GM12878 (cell line): ENCODE measurements around the gene OR8I2. TPM values are rescaled to one million over a fixed set of nuclear protein-coding genes. Genes with fewer than 3 reads are reported as not detected.

Experiments used
- ATAC-seq: fragments of 200-7000 bp; cut with Tn5 transposase; 3 replicates; pipeline ENCODE4 v1.9.1; 2020; ENCODE audit warnings: mild to moderate bottlenecking, moderate library complexity
- BruUV-seq: library from RNA; stranded (reverse); fragments of 400-500 nt; replicated peaks from 2 replicates; lab custom pipeline; 2021; lab: Mats Ljungman, UMichigan
- CTCF ChIA-PET: fragments of 300-600 bp; sonication (Branson Sonifier 250); formaldehyde crosslinking; extraction: SDS; loops from one replicate; lab custom pipeline; 2021; ENCODE audit warnings: inconsistent platforms; lab: Yijun Ruan, JAX
- POLR2A ChIA-PET: fragments of 350-600 bp; formaldehyde crosslinking; extraction: SDS; loops from one replicate; lab custom pipeline; 2021; ENCODE audit warnings: inconsistent platforms; lab: Charles Lee
- RAD21 ChIA-PET: fragments of 300-600 bp; sonication (Branson Sonifier 250); formaldehyde crosslinking; loops from one replicate; lab custom pipeline; 2023; ENCODE audit warnings: antibody characterized with exemption; ENCODE audit not compliant: unreplicated experiment; lab: Charles Lee
- SMC1A ChIA-PET: fragments of 300-600 bp; sonication (Branson Sonifier 250); formaldehyde crosslinking; loops from one replicate; lab custom pipeline; 2023; ENCODE audit not compliant: unreplicated experiment, uncharacterized antibody; lab: Charles Lee
- DNase-seq: peaks from one replicate; pipeline ENCODE4 v3.0.0-alpha.2; 2011; ENCODE audit warnings: low read depth, low spot score
- FAIRE-seq: peaks from 3 replicates; lab custom pipeline; 2011; peaks lifted over from hg19 to GRCh38; lab: Jason Lieb, UNC
- H2AFZ ChIP-seq: 2 replicates; pipeline ENCODE4 v1.6.0; 2011; ENCODE audit warnings: low read depth, low read length, control low read depth; ENCODE audit not compliant: control insufficient read depth
- H3K27ac ChIP-seq: 2 replicates; pipeline ENCODE4 v1.5.1; 2011; ENCODE audit warnings: control low read depth; ENCODE audit not compliant: control insufficient read depth, insufficient read depth
- H3K27me3 ChIP-seq, 2 experiments: replicated peaks in 1 of 2; 2 replicates each; pipeline versions ENCODE4 v1.6.0 to v1.6.1; 2011; ENCODE audit warnings: low read length in 1 of 2; ENCODE audit not compliant: control insufficient read depth in 2 of 2, insufficient read depth in 2 of 2
- H3K36me3 ChIP-seq, 2 experiments: 2 replicates each; pipeline ENCODE4 v1.5.1; 2011; ENCODE audit warnings: low read length in 1 of 2; ENCODE audit not compliant: control insufficient read depth in 2 of 2, insufficient read depth in 2 of 2
- H3K4me1 ChIP-seq: 2 replicates; pipeline ENCODE4 v1.6.1; 2011; ENCODE audit warnings: mild to moderate bottlenecking, low read length, moderate library complexity, mixed read lengths; ENCODE audit not compliant: control insufficient read depth, insufficient read depth
- H3K4me2 ChIP-seq: 2 replicates; pipeline ENCODE4 v1.6.0; 2011; ENCODE audit warnings: control low read depth; ENCODE audit not compliant: control insufficient read depth, insufficient read depth
- H3K4me3 ChIP-seq: fragments of 200-600 bp; sonication (generic); 2 replicates; pipeline ENCODE4 v1.5.1; 2016
- H3K79me2 ChIP-seq: 2 replicates; pipeline ENCODE4 v1.6.0; 2011; ENCODE audit warnings: low read length; ENCODE audit not compliant: control insufficient read depth, insufficient read depth
- H3K9ac ChIP-seq: 2 replicates; pipeline ENCODE4 v1.8.0; 2011; ENCODE audit warnings: low read length, control low read depth, mixed read lengths; ENCODE audit not compliant: control insufficient read depth, insufficient read depth
- H3K9me3 ChIP-seq: replicated peaks from 3 replicates; pipeline ENCODE4 v1.5.1; 2011; ENCODE audit warnings: mild to moderate bottlenecking, low read length; ENCODE audit not compliant: control insufficient read depth, insufficient read depth
- H4K20me1 ChIP-seq: 2 replicates; pipeline ENCODE4 v1.6.0; 2011; ENCODE audit not compliant: control insufficient read depth, insufficient read depth
- BACH1 ChIP-seq: fragments of 450-650 bp; IDR thresholded peaks from 2 replicates; pipeline ENCODE4 v1.6.1; 2017; ENCODE audit warnings: mild to moderate bottlenecking, borderline replicate concordance
- CBX5 ChIP-seq: sonication (generic); IDR thresholded peaks from 2 replicates; pipeline ENCODE4 v1.6.1; 2016; ENCODE audit warnings: low read depth, moderate library complexity, mild to moderate bottlenecking, inconsistent platforms
- CHD4 ChIP-seq: fragments of 200-600 bp; sonication (generic); IDR thresholded peaks from 2 replicates; pipeline ENCODE4 v1.6.1; 2016; ENCODE audit warnings: mild to moderate bottlenecking
- DPF2 ChIP-seq: fragments of 450-650 bp; IDR thresholded peaks from 2 replicates; pipeline ENCODE4 v1.6.1; 2017; ENCODE audit warnings: mild to moderate bottlenecking
- ESRRA ChIP-seq: IDR thresholded peaks from 2 replicates; pipeline ENCODE4 v1.6.1; 2012; ENCODE audit warnings: mild to moderate bottlenecking, low read length, improper control_type of control experiment
- HSF1 ChIP-seq: fragments of 150-350 bp; IDR thresholded peaks from 2 replicates; pipeline ENCODE4 v1.6.1; 2014; ENCODE audit warnings: mild to moderate bottlenecking, low read depth, low read length
- IKZF1 ChIP-seq: fragments of 450-650 bp; conservative IDR thresholded peaks from 2 replicates; pipeline ENCODE4 v1.6.1; 2017; ENCODE audit warnings: antibody characterized with exemption, mild to moderate bottlenecking
- KAT2A ChIP-seq: conservative IDR thresholded peaks from 2 replicates; pipeline ENCODE4 v1.6.1; 2011; ENCODE audit warnings: low read depth, low read length; ENCODE audit not compliant: control insufficient read depth
- MTA3 ChIP-seq: IDR thresholded peaks from 2 replicates; pipeline ENCODE4 v1.6.1; 2012; ENCODE audit warnings: low read length, inconsistent platforms, borderline replicate concordance
- ZNF384 ChIP-seq: IDR thresholded peaks from 2 replicates; pipeline ENCODE4 v1.6.1; 2012; ENCODE audit warnings: low read depth, mild to moderate bottlenecking, low read length, improper control_type of control experiment, borderline replicate concordance
- WGBS: methylation state at CpG from one replicate; pipeline ENCODE4 v1.1.6; 2016; ENCODE audit warnings: low lambda C conversion rate; ENCODE audit not compliant: insufficient replicate concordance, insufficient coverage; ENCODE audit errors: missing lambda C conversion rate; 5-methylcytosine and 5-hydroxymethylcytosine counted together
- in situ Hi-C: fragments of 300-500 bp; cut with MboI; formaldehyde crosslinking; loops from 9 replicates; pipeline ENCODE4 v1.14.3; 2018; ENCODE audit warnings: mixed read lengths
- intact Hi-C: fragments of 100-400 bp; cut with micrococcal nuclease; formaldehyde crosslinking; loops from one replicate; pipeline ENCODE4 v1.14.2; 2022; ENCODE audit not compliant: unreplicated experiment
- polyA plus RNA-seq, 11 experiments: library from polyadenylated mRNA; depleted of rRNA in 4 of 11; unstranded in 6 of 11; stranded (reverse) in 5 of 11; fragments of >200 nt; fragmentation: Nextera tagmentation in 4 of 11; fragmentation: Illumina TruSeq in 1 of 11; extraction: Ambion mirVana in 4 of 11; extraction: Trizol in 1 of 11; gene quantifications; 1 replicate in 1 of 11; 2 replicates in 10 of 11; pipeline versions ENCODE4 v1.2.1 to v1.2.3, GENCODE V29; 2011 to 2016; ENCODE audit warnings: inconsistent platforms in 2 of 11, missing spikeins in 2 of 11, low read depth in 1 of 11
- total RNA-seq, 4 experiments: library from RNA; depleted of rRNA in 3 of 4; stranded (reverse); fragments of >200 nt in 3 of 4; fragmentation: Illumina TruSeq in 1 of 4; extraction: Trizol in 1 of 4; gene quantifications; 2 replicates each; pipeline versions ENCODE4 v1.2.1 to v1.2.3, GENCODE V29; 2013 to 2021
- TF ChIP-seq, protein P1 (sequence below): IDR thresholded peaks from 2 replicates; pipeline ENCODE4 v1.6.1; 2011; ENCODE audit warnings: borderline replicate concordance, low read depth, mild to moderate bottlenecking, moderate library complexity, mixed read lengths, low read length; ENCODE audit not compliant: insufficient read depth; ENCODE audit errors: extremely low read length
- TF ChIP-seq, protein P2 (sequence below): fragments of 450-650 bp; IDR thresholded peaks from 2 replicates; pipeline ENCODE4 v1.6.1; 2016; ENCODE audit warnings: mild to moderate bottlenecking
- TF ChIP-seq, protein P3 (sequence below): fragments of 450-650 bp; IDR thresholded peaks from 2 replicates; pipeline ENCODE4 v1.6.1; 2014; ENCODE audit warnings: mild to moderate bottlenecking
- TF ChIP-seq, protein P4 (sequence below): IDR thresholded peaks from 2 replicates; pipeline ENCODE4 v1.6.1; 2012; ENCODE audit warnings: mild to moderate bottlenecking, low read depth, low read length

OR8I2 gene
- total and polyA plus RNA-seq, 10 of the 15 experiments (the other 5 are each of a cell fraction or from before 2014, with no cell fraction given): not detected

DNA sequence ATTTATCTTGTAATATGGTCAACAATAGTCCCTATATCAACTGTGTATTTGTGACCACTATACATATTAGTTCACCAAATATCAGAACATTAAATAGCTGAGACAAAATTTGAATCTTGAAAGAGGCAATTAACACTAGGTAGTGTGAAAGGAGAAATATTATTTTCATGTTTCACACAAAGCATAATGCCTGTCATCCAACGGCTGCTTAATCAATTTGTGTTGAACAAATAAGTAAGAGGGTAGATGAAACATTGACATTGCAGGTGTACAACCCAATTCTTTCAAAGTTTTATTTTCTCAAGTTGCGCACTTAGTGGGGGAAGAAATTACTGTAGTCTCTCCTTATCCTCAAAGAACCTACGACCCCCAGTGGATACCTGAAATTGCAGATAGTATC lies 3.4 kb upstream of the OR8I2 start:
- intact Hi-C loops: no loop called here
- ATAC-seq: no peak
- POLR2A ChIA-PET: no interaction called here
- no peak for TF ChIP-seq ESRRA
- TF ChIP-seq MTA3: no peak
- no peak for TF ChIP-seq KAT2A
- TF ChIP-seq DPF2: no peak
- TF ChIP-seq, protein P1, sequence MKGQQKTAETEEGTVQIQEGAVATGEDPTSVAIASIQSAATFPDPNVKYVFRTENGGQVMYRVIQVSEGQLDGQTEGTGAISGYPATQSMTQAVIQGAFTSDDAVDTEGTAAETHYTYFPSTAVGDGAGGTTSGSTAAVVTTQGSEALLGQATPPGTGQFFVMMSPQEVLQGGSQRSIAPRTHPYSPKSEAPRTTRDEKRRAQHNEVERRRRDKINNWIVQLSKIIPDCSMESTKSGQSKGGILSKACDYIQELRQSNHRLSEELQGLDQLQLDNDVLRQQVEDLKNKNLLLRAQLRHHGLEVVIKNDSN: no peak
- TF ChIP-seq, protein P2, sequence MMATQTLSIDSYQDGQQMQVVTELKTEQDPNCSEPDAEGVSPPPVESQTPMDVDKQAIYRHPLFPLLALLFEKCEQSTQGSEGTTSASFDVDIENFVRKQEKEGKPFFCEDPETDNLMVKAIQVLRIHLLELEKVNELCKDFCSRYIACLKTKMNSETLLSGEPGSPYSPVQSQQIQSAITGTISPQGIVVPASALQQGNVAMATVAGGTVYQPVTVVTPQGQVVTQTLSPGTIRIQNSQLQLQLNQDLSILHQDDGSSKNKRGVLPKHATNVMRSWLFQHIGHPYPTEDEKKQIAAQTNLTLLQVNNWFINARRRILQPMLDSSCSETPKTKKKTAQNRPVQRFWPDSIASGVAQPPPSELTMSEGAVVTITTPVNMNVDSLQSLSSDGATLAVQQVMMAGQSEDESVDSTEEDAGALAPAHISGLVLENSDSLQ: no peak
- TF ChIP-seq, protein P3, sequence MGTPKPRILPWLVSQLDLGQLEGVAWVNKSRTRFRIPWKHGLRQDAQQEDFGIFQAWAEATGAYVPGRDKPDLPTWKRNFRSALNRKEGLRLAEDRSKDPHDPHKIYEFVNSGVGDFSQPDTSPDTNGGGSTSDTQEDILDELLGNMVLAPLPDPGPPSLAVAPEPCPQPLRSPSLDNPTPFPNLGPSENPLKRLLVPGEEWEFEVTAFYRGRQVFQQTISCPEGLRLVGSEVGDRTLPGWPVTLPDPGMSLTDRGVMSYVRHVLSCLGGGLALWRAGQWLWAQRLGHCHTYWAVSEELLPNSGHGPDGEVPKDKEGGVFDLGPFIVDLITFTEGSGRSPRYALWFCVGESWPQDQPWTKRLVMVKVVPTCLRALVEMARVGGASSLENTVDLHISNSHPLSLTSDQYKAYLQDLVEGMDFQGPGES: no peak
- TF ChIP-seq HSF1: no peak
- TF ChIP-seq BACH1: no peak
- no peak for TF ChIP-seq IKZF1
- TF ChIP-seq CBX5: no peak
- no peak for TF ChIP-seq CHD4
- TF ChIP-seq ZNF384: no peak
- TF ChIP-seq, protein P4, sequence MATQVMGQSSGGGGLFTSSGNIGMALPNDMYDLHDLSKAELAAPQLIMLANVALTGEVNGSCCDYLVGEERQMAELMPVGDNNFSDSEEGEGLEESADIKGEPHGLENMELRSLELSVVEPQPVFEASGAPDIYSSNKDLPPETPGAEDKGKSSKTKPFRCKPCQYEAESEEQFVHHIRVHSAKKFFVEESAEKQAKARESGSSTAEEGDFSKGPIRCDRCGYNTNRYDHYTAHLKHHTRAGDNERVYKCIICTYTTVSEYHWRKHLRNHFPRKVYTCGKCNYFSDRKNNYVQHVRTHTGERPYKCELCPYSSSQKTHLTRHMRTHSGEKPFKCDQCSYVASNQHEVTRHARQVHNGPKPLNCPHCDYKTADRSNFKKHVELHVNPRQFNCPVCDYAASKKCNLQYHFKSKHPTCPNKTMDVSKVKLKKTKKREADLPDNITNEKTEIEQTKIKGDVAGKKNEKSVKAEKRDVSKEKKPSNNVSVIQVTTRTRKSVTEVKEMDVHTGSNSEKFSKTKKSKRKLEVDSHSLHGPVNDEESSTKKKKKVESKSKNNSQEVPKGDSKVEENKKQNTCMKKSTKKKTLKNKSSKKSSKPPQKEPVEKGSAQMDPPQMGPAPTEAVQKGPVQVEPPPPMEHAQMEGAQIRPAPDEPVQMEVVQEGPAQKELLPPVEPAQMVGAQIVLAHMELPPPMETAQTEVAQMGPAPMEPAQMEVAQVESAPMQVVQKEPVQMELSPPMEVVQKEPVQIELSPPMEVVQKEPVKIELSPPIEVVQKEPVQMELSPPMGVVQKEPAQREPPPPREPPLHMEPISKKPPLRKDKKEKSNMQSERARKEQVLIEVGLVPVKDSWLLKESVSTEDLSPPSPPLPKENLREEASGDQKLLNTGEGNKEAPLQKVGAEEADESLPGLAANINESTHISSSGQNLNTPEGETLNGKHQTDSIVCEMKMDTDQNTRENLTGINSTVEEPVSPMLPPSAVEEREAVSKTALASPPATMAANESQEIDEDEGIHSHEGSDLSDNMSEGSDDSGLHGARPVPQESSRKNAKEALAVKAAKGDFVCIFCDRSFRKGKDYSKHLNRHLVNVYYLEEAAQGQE: no peak

More for the DNA sequence above, 3.4 kb upstream of the OR8I2 start:
- ChIA-PET RAD21 (no interaction called here), CTCF (no interaction called here), SMC1A (no interaction called here)
- no peak overlapping the region for H3K4me2 ChIP-seq
- no peak overlapping the region for H2AFZ ChIP-seq
- H3K79me2 ChIP-seq: no peaks in the 10 kb centered on the region
- DNase-seq (no peak), FAIRE-seq (no peak)
- H3K9me3 ChIP-seq: no peaks in the 10 kb centered on the region
- no peaks in the 10 kb centered on the region for H3K4me1 ChIP-seq
- no peak overlapping the region for H3K9ac ChIP-seq
- H3K36me3 ChIP-seq: no peaks in the 10 kb centered on the region
- no peaks in the 10 kb centered on the region for H3K27me3 ChIP-seq
- no peak overlapping the region for H3K27ac ChIP-seq
- in situ Hi-C loops: no loop called here
- BruUV-seq: no TSS peak
- 21% methylated on average over 3 of the region's 3 CpGs for WGBS
- H3K4me3 ChIP-seq: no peak overlapping the region
- no peaks in the 10 kb centered on the region for H4K20me1 ChIP-seq
